HepG2 (cell line): ENCODE data around the gene STEAP3.

Experiments
- BRCA1 ChIP-seq: sonication (generic); formaldehyde crosslinking; IDR thresholded peaks from 2 replicates; pipeline ENCODE4 v1.4.0; 2020; ENCODE audit warnings: missing genetic modification reagents
- EZH2 ChIP-seq: conservative IDR thresholded peaks from 2 replicates; pipeline ENCODE4 v1.6.1; 2012; ENCODE audit warnings: mild to moderate bottlenecking, low read depth, low read length, moderate library complexity
- KLF11 ChIP-seq: IDR thresholded peaks from 2 replicates; pipeline ENCODE4 v1.6.1; 2016; ENCODE audit warnings: missing compliant biosample characterization
- MED1 ChIP-seq: sonication (generic); formaldehyde crosslinking; IDR thresholded peaks from 2 replicates; pipeline ENCODE4 v1.4.0; 2020; ENCODE audit warnings: missing genetic modification reagents
- ZKSCAN1 ChIP-seq: fragments of 150-350 bp; IDR thresholded peaks from 2 replicates; pipeline ENCODE4 v1.6.1; 2014; ENCODE audit warnings: low read length
- TF ChIP-seq, protein P1 (sequence below): sonication (generic); formaldehyde crosslinking; IDR thresholded peaks from 2 replicates; pipeline ENCODE4 v1.5.0; 2020; ENCODE audit warnings: mild to moderate bottlenecking, missing genetic modification reagents, moderate library complexity
- TF ChIP-seq, protein P2 (sequence below), 2 experiments: IDR thresholded peaks; 2 replicates each; pipeline ENCODE4 v1.6.1; 2011 to 2012; ENCODE audit warnings: low read length in 2 of 2, borderline replicate concordance in 1 of 2, low read depth in 1 of 2, mild to moderate bottlenecking in 1 of 2, moderate library complexity in 1 of 2
- TF ChIP-seq, protein P3 (sequence below): sonication (generic); formaldehyde crosslinking; IDR thresholded peaks from 2 replicates; pipeline ENCODE4 v1.9.0; 2021; ENCODE audit warnings: missing genetic modification reagents, borderline replicate concordance
- TF ChIP-seq, protein P4 (sequence below): sonication (generic); formaldehyde crosslinking; IDR thresholded peaks from 2 replicates; pipeline ENCODE4 v1.8.0; 2022; ENCODE audit warnings: missing genetic modification reagents, mild to moderate bottlenecking, moderate library complexity, borderline replicate concordance
- TF ChIP-seq, protein P5 (sequence below): sonication (generic); formaldehyde crosslinking; conservative IDR thresholded peaks from 2 replicates; pipeline ENCODE4 v1.4.0; 2020; ENCODE audit warnings: missing genetic modification reagents

DNA sequence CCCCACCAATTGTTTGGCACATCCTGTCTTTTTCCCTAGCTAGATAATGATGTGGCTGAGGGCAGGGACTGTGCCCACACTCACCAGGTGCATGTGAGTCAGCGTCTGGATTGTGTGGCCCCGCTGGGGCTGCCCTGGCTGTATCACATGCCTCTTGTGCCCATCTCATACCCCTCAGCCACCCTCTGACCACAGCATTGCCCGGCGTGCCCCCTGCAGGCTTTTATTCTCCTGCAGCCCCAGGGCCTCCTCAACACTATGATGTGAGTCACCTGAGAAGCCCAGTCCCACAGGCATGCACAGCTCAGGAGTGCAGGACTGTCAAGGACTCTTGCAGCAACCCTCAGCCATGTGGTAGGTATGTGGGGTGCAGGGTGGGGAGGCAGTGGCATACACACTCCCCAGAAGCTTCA, 14.8 kb upstream of the STEAP3 start:
- TF ChIP-seq, protein P1, sequence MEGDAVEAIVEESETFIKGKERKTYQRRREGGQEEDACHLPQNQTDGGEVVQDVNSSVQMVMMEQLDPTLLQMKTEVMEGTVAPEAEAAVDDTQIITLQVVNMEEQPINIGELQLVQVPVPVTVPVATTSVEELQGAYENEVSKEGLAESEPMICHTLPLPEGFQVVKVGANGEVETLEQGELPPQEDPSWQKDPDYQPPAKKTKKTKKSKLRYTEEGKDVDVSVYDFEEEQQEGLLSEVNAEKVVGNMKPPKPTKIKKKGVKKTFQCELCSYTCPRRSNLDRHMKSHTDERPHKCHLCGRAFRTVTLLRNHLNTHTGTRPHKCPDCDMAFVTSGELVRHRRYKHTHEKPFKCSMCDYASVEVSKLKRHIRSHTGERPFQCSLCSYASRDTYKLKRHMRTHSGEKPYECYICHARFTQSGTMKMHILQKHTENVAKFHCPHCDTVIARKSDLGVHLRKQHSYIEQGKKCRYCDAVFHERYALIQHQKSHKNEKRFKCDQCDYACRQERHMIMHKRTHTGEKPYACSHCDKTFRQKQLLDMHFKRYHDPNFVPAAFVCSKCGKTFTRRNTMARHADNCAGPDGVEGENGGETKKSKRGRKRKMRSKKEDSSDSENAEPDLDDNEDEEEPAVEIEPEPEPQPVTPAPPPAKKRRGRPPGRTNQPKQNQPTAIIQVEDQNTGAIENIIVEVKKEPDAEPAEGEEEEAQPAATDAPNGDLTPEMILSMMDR: no peak
- TF ChIP-seq EZH2: no peak
- TF ChIP-seq, protein P2, sequence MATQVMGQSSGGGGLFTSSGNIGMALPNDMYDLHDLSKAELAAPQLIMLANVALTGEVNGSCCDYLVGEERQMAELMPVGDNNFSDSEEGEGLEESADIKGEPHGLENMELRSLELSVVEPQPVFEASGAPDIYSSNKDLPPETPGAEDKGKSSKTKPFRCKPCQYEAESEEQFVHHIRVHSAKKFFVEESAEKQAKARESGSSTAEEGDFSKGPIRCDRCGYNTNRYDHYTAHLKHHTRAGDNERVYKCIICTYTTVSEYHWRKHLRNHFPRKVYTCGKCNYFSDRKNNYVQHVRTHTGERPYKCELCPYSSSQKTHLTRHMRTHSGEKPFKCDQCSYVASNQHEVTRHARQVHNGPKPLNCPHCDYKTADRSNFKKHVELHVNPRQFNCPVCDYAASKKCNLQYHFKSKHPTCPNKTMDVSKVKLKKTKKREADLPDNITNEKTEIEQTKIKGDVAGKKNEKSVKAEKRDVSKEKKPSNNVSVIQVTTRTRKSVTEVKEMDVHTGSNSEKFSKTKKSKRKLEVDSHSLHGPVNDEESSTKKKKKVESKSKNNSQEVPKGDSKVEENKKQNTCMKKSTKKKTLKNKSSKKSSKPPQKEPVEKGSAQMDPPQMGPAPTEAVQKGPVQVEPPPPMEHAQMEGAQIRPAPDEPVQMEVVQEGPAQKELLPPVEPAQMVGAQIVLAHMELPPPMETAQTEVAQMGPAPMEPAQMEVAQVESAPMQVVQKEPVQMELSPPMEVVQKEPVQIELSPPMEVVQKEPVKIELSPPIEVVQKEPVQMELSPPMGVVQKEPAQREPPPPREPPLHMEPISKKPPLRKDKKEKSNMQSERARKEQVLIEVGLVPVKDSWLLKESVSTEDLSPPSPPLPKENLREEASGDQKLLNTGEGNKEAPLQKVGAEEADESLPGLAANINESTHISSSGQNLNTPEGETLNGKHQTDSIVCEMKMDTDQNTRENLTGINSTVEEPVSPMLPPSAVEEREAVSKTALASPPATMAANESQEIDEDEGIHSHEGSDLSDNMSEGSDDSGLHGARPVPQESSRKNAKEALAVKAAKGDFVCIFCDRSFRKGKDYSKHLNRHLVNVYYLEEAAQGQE (IDR thresholded peaks at IDR 0.05; ENCODE audit: borderline replicate concordance in 1 of 2, low read depth in 1 of 2, low read length in 2 of 2): no peak
- TF ChIP-seq BRCA1 (CRISPR knock-in tag): no peak
- no peak for TF ChIP-seq KLF11 (CRISPR knock-in tag)
- TF ChIP-seq, protein P3, sequence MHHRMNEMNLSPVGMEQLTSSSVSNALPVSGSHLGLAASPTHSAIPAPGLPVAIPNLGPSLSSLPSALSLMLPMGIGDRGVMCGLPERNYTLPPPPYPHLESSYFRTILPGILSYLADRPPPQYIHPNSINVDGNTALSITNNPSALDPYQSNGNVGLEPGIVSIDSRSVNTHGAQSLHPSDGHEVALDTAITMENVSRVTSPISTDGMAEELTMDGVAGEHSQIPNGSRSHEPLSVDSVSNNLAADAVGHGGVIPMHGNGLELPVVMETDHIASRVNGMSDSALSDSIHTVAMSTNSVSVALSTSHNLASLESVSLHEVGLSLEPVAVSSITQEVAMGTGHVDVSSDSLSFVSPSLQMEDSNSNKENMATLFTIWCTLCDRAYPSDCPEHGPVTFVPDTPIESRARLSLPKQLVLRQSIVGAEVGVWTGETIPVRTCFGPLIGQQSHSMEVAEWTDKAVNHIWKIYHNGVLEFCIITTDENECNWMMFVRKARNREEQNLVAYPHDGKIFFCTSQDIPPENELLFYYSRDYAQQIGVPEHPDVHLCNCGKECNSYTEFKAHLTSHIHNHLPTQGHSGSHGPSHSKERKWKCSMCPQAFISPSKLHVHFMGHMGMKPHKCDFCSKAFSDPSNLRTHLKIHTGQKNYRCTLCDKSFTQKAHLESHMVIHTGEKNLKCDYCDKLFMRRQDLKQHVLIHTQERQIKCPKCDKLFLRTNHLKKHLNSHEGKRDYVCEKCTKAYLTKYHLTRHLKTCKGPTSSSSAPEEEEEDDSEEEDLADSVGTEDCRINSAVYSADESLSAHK (CRISPR knock-in tag): no peak
- TF ChIP-seq, protein P4, sequence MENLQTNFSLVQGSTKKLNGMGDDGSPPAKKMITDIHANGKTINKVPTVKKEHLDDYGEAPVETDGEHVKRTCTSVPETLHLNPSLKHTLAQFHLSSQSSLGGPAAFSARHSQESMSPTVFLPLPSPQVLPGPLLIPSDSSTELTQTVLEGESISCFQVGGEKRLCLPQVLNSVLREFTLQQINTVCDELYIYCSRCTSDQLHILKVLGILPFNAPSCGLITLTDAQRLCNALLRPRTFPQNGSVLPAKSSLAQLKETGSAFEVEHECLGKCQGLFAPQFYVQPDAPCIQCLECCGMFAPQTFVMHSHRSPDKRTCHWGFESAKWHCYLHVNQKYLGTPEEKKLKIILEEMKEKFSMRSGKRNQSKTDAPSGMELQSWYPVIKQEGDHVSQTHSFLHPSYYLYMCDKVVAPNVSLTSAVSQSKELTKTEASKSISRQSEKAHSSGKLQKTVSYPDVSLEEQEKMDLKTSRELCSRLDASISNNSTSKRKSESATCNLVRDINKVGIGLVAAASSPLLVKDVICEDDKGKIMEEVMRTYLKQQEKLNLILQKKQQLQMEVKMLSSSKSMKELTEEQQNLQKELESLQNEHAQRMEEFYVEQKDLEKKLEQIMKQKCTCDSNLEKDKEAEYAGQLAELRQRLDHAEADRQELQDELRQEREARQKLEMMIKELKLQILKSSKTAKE (CRISPR knock-in tag): no peak
- TF ChIP-seq, protein P5, sequence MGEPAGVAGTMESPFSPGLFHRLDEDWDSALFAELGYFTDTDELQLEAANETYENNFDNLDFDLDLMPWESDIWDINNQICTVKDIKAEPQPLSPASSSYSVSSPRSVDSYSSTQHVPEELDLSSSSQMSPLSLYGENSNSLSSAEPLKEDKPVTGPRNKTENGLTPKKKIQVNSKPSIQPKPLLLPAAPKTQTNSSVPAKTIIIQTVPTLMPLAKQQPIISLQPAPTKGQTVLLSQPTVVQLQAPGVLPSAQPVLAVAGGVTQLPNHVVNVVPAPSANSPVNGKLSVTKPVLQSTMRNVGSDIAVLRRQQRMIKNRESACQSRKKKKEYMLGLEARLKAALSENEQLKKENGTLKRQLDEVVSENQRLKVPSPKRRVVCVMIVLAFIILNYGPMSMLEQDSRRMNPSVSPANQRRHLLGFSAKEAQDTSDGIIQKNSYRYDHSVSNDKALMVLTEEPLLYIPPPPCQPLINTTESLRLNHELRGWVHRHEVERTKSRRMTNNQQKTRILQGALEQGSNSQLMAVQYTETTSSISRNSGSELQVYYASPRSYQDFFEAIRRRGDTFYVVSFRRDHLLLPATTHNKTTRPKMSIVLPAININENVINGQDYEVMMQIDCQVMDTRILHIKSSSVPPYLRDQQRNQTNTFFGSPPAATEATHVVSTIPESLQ (CRISPR knock-in tag): no peak
- TF ChIP-seq ZKSCAN1: no peak
- no peak for TF ChIP-seq MED1 (CRISPR knock-in tag)
